Posterior cingulate gyrus (tissue), 11 donors: Measurements from ENCODE around the gene RCN1.
"Not testable (repeated sequence)": the region's sequence is repeated elsewhere in the genome, so short reads cannot be mapped to it uniquely, and the experiment has no call there.

ENCODE experiments used
- DNase-seq, 10 donors: peaks; one replicate each; pipeline versions ENCODE4 v3.0.0 to v3.0.0-alpha.2; 2020 to 2021; ENCODE audit warnings: mixed read lengths in 3 of 10
- intact Hi-C: fragments of 100-400 bp; cut with DNase I; formaldehyde crosslinking; loops from one replicate; pipeline ENCODE4 v1.15.1; 2023

The RCN1 gene

DNA sequence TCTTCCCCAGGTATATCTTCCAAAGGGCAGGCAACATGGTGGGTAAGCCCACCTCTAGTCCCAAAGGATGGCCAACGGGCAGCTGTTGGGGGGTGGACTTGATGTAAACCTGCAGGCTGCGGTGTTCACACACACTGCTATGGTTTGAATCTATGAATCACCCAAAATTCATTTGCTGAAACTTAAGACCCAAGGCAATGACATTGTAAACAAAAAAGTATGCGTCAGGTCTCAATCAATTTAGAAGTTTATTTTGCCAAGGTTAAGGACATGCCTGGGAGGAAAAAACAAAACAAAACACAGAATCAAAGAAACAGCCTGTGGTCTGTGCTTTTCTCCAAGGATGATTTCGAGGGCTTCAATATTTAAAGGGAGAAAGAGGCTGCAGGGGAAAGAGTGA lies 18.3 kb downstream of the RCN1 start:
- DNase-seq: no peak
- intact Hi-C loops: no loop called here

DNA sequence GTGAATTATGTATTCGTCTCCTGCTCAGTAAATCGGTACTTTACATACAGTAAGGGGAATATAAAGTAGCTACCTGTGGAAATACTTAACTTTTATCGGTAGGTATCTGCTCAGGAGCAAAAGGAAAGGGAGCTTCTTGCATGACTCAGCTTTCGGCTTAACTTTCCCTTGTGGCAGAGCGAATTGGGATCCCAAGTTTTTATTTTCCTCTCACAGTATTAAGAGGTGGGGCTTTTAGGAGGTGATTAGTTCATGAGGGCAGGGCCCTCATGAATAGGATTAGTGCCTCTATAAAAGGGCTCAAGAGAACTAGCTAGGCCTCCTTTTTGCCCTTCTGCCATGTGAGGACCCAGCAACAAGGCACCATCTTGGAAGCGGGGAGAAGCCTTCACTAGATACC lies 18.7 kb downstream of the RCN1 start:
- no peak for DNase-seq
- intact Hi-C loops: no loop called here

DNA sequence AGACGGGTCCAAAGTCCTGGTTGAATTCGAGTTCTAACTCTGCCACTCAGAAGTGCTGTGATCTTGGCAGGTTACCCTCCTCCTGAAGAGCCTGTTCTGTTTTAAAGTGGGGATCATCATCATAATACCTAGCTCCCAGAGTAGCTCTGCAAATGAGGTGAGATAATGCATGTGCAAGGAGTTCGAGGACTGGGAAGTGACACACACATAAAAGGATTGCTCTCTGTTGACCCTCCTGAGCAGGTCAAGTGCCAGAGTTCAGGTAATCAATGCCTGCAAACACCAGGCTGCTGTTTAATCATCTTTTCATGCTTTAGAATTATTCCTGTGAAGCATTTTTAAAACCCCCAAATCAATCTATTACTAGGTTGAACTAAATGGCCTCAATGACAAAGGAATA lies 19.9 kb downstream of the RCN1 start:
- intact Hi-C loops: no loop called here
- DNase-seq: no peak

DNA sequence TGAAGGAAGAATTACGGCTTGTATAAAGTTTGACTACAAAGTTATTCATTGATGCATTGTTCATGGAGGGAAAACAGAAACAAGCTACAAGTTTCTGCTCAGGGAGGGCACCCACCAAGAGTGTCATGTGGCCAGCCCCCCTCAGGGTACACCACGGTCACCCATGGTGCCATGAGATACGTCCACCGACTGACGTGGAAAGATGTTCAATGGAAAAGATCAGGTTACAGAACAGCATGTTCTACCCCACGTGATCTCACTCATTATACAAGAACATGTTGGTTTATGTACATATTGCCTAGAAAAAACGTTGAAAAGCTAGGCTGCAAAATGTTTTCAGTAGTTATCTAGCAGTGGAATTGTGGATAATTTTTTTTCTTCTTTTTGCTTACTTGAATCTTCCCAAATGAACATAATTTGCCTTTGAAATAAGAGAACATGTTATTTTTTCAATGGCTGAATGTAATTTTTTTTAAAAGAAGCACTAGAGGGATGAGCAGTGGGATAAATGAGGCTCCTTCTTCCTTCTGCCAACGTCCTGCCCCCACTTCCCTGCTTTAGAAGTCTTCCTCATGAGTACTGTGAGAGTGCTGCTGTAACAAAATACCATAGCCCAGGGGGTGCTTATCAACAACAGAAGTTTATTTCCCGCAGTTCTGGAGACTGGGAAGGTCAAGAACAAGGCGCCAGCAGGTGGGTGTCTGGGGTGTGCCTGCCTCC lies 22.5 kb downstream of the RCN1 start:
- intact Hi-C loops: no loop called here
- DNase-seq: no peak

DNA sequence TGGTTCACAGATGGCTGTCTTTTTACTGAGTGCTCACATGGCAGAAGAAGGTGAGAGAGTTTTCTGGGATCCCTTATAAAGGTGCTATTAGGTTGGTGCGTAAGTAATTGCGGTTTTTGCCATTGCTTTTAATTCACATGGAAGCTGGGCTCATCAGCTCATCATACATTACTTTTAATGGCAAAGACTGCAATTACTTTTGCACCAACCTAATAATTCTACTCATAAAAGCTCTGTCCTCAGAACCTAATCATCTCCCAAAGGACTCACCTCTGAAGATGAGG lies 23.0 kb downstream of the RCN1 start:
- intact Hi-C loops: no loop called here
- no peak for DNase-seq

DNA sequence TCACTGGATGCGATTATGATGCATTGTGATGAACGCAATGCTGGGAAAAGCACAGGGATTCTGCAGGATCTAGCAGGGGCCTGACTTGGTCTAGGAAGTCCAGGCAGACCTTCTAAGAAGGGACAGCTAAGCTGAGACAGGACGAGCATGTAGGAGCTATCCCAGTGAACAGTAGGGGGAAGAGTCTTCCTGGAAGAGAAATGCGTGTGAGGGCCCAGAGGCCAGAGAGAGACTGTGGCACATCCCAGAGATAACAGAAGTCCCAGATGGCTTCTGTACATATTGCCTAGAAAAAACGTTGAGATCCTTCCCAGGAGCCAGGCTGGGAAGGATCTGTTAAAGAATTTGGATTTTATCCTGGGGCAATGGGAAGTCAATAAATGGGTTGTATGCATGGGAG lies 24.6 kb downstream of the RCN1 start:
- no peak for DNase-seq
- intact Hi-C loops: no loop called here

DNA sequence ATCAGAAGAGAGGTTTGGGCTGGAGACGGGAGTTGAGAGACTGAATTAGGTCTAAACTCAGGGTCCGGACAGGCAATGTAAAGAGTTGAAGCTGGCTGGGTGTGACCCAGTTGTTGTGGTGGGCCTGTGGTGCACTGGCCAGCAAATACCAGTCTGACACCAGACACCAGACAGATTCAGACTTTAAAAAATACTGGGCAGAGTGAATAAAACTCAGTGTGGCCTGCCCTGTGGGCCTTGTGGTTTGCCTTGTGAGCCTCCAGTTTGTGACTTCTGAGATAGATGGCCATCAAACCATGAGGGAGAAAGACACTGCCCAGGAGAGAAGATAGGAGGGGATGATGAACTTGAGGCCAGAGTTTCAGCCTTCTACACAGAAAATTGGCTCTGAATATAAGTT lies 25.8 kb downstream of the RCN1 start:
- intact Hi-C loops: no loop called here
- DNase-seq: no peak

DNA sequence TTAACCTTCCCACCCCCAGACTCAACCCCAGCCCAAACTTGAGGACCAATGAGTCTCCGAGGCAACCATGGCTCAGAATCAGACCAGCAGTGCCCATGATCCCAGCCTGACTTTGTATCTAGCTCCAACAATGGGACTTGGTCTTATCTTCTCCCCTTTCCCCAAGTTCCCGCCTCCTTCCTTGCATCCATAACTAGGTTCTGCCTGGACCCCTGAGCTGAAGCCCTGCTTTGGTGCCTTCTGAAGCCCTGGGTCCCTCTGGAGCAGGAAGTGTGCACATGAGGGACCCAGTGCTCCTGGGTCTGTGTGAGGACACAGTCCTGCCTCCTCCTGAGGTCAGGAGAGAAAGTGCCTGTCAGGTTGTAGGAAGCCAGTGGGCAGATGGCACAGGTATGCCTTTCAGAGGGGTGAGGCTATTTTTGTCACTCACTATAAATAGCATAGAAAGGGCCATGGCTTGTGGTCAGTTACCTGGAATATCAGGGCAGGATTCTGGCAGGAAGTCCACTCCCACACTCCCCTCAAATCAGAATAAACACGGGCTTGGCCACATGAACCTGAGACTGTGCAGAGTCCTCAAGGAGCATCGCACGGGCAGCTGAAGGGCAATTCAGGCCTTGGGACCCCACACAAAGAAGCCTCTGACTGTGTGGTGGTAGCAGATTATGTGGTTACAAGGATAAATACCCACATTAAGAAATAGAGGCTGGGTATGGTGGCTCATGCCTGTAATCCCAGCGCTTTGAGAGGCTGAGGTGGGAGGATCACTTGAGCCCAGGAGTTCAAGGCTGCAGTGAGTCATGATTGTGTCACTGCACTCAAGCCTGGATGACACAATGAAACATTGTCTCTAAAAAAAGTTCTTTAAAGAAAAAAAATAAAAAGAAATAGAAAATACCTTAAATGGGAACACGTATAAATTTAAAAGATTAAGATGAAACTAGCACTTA lies 27.4 kb downstream of the RCN1 start:
- DNase-seq: no peak
- intact Hi-C loops: no loop called here

DNA sequence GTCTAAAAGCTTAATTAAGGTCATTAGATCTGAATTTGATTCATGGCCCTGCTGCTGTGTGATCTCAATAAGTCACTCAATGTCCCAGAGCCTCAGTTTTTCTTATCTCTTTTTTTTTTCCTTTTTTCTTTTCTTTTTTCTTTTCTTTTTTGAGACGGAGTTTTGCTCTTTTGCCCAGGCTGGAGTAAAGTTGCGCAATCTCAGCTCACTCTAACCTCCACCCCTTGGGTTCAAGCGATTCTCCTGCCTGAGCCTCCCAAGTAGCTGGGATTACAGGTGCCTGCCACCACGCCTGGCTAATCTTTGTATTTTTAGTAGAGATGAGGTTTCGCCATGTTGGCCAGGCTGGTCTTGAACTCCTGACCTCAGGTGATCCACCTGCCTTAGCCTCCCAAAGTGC lies 28.3 kb downstream of the RCN1 start:
- intact Hi-C loops, DNase-seq: not testable (repeated sequence)

DNA sequence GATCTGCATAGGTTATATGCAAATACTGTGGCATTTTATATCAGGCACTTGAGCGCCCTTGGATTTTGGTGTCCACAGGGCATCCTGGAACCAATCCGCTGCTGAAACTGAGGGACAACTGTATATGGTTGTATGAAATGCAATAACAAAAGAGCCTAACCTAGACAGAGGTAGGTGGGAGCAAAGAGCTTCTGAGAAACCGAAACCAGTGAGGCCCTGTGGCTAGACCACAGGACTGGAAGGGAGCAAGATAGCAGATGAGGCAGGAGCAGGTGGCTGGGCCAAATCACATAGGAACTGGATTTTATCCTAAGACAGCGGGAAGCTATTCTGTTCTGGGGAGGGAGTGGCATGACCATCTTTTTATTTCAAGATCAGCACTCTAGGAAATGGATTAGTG lies 30.1 kb downstream of the RCN1 start:
- no peak for DNase-seq
- intact Hi-C loops: no loop called here

DNA sequence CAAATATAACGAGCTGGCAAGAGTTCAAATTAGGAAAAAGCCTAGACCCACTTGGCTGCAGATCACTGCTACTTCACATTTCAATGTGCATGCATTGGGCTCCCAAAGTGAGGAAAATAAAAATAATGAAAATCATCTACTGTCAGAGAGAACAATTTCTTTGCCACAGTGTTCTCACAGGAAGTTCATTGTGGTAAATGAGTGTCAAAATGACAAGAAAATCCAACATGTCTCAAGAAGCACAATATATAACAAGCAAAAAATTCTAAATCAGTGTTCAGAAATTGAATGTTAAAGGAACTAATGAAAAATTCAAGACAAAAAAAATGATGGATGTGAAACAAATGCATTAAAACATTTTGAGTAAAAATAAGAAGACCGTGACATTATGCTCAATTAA lies 31.3 kb downstream of the RCN1 start:
- intact Hi-C loops: no loop called here
- no peak for DNase-seq

DNA sequence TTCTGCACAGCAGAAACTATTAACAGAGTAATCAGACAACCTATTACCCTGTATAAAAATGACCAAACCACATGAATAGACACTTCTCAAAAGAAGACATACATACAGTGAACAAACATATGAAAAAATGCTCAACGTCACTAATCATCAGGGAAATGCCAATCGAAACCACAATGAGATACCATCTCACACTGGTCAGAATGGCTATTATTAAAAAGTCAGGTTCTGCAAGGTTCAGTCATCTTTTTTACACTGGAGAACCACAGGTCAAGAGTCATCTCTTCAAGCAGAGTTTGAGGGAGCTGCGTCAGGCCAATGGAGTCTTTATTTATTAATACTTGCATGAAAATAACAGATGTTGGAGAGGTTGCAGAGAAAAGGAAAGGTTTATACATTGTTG lies 40.4 kb downstream of the RCN1 start:
- intact Hi-C loops: no loop called here
- DNase-seq: no peak

DNA sequence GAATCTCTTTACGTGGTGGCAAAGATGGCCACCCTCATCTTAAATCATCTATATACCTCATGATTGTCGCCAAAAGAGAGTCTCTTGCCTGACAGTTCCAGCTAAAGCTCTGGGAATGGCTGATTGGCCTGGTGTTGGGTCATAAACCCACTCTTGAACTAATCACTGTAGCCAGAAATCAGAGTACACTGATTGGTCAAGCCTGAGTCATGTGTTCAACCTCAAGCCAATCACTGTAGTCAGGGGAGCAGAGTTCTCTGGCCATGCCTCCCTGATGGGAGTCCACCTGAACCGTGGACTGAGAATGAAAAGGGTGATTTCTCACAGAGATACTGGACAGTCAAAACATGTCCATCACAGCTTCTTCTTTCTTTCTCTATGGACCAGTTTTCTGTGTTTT lies 45.8 kb downstream of the RCN1 start:
- no peak for DNase-seq
- intact Hi-C loops: no loop called here

DNA sequence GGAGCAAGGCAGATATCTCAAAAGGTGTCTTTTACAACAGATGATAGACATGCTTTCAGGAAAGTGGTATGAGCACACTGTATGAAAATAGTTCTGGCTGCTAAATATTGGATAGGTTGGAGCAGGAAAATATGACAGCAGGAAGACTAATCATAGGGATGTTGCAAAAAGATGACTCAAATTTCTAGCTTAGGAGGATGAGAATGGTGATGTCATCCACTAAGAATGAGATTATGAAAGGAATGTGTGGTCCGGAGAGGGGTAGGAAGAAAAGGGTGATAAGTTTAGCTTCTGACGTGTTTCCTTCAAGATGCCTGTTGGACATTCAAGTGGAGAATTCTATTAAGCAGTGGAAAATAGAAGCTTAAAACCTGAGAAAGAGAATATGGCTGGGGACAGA lies 46.4 kb downstream of the RCN1 start:
- DNase-seq: no peak
- intact Hi-C loops: no loop called here

DNA sequence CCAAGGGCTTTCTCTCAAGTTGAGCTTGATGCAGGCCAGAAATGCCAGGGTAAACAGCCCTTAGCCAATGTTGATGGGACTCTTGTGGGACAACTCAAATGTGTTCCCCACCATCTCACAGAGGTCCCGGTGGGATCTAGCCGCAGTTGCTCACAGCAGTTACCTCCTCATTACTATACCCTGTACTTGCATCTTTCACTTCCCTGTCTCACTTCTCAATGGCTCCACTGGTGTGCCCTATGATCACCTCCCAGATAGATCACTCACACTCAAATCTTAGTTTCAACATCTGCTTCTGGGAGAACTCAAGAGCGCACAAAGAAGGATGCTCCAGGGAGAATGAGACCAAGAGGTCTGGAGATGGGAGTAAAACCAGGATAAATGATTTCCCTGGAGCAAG lies 47.0 kb downstream of the RCN1 start:
- DNase-seq: no peak
- intact Hi-C loops: no loop called here

DNA sequence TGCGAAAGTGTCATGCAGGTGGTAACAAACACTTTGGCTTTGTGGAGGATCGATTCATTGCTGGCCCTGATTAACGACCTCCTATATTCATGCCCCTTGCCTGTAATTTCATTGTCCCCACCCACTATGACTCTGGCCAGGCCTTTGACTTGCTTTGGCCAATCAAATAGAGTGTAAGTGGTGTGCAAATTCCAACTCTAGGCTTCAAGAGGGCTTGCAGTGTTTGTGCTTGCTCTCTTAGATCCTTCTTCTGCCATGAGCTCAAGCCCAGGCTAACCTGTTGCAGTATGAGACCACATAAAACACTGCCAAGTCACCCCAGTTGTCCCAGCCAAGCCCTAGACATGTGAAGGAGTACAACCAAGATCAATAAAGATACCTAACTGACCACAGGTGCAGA lies 48.0 kb downstream of the RCN1 start:
- no peak for DNase-seq
- intact Hi-C loops: no loop called here

DNA sequence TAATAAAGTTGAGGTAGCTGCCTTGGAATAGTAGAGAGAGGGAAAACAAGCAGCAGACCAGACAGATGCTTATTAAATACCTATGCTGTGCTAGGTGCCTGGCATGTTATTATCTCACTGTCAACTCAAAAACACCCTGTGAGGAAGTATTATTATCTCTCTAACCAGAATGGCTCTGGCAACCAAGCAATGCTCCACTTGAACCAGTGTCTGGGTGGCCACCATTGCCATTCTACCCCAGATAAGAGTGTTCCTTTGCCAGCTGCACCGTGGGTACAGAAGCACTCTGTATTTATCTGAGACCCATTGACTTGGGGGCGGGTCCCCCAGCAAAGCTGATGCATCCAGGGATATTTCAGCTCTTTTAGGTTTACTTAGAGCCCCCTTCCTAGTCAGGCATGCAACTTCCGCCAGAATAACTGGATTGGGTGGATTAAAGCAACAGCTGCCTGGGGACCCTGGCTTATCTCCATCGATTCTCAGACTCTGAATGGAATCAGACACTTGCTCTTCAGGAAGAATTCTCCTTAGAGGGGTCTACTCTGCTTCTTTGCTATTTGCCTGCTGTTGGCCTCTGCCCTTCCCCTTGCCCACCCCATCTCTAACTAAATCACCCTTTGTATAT lies 49.1 kb downstream of the RCN1 start:
- DNase-seq: no peak
- intact Hi-C loops: no loop called here

DNA sequence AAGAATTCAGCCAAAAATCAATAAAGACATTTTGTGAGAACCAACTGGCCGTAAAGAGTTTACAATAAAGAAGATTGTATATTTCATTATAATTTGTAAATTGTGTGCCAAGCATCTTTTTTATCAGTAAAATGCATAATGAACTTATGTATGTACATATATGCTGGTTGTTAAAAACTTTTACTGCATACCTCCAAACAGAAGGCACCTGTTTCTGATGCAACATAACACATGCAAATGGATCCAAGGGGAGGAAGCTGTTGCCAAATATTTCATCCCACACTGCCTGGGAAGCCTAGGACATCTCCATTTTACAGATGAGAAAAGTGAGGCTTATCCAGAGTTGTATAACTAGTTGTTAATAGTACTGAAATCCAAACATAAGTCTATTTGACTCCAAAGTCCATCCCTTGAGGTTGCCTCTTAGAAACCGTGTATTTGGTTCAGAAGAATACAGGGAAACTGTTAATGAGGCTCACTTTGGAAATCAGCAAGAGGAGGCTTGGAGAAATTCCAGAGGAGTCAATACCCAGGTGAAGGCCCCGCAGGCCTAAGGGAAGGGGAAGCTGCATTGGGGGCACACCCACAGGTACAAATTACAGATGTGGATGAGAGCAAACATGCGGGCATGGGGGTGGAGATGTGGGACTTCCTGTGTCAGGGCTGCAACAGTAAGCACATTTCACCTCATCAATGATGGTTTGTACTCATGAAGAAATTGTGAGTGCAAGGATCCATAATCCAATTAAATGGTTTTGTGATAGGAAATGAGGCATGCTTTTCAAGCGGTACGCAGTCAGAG lies 51.1 kb downstream of the RCN1 start:
- intact Hi-C loops: no loop called here

DNA sequence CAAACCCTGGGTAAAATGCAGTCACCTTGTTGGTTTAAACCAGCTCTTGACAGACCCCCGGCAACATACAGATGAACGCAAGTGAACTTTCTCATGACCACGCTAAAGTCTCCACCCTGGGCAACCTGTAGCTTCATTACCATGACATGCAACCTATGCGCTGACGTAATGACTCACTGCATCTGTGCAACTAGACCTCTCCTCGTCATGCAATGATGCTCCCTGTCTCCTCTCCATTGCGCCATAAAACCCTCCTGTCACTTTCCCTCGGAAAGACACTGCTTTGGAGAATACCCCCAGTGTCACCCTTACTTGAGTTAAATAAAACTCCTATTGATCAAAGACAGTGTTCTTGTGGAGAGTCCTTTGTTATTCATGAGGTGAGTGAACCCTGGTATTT lies 52.5 kb downstream of the RCN1 start:
- no peak for DNase-seq
- intact Hi-C loops: no loop called here

More for the DNA sequence above, 51.1 kb downstream of the RCN1 start:
- DNase-seq: no peak

DNA sequence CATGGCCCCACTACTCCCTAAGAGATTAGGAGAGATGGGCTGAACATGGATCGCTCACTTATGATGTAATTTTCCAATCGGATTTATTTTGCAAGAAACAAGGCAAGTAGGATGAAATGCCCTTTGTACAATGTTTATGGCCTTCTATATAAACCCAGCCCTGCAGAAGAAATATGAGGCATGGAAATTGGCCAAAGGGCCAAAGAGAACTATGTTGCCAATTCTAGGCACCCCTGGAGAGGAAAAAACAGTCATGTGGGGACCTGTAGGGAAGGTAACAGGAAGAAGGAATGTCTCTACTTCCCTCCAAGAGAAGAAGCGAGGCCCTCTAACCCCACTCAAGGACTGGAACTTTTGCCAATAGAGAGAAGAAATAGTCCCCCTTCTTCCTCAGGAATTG lies 54.4 kb downstream of the RCN1 start:
- intact Hi-C loops: no loop called here
- no peak for DNase-seq

DNA sequence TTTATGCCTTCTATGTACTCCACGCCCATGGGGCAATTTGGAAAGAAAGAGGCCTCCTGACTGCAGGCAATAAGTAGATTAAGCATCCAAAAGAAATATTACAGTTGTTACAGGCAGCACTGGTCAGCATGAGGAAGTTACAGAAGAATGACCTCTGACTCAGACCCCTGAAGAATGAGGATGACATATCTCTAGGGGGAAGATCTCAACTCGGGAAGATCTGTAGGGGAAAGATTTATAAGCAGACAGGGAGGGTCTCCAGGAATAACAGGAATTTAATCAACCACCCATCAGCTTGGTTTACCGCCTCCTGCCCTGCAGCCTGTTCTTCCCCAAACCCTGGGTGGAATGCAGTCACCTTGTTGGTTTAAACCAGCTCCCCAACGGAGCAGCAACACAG lies 58.0 kb downstream of the RCN1 start:
- DNase-seq: no peak
- intact Hi-C loops: no loop called here
